ENCODE data around the gene SELENOO. TPM values are rescaled to one million over a fixed set of nuclear protein-coding genes. Genes with fewer than 3 reads are reported as not detected.

The SELENOO gene
- total and polyA plus RNA-seq, 8 donors: 18.5 to 28.9 (median 21.8) TPM

GRCh38 chr22:50257451-50258360 is 56.9 kb downstream of the SELENOO start:
- intact Hi-C loops (cut with DNase I): loop anchor here in 1 of 2 donors (5.0 kb wide), 1 partner anchor 80 kb away; no protein-coding TSS in a partner anchor
- H3K27ac ChIP-seq: no peak overlapping the region
- H3K4me3 ChIP-seq: no peak overlapping the region
- ATAC-seq (no peak), DNase-seq (no peak)
- TF ChIP-seq CTCF (IDR thresholded peaks at IDR 0.05): no peak
- H3K36me3 ChIP-seq: no peaks in the 10 kb centered on the region
- peaks cover 0 to 25% of the 10 kb centered on the region in 2 donors for H3K4me1 ChIP-seq
- peaks cover 0 to 41% of the 10 kb centered on the region in 2 donors for H3K27me3 ChIP-seq
- no peaks in the 10 kb centered on the region for H3K9me3 ChIP-seq

GRCh38 chr22:50258361-50259292 is 57.8 kb downstream of the SELENOO start:
- intact Hi-C loops (cut with DNase I): loop anchor here in 1 of 2 donors (5.0 kb wide), 1 partner anchor 79 kb away; no protein-coding TSS in a partner anchor
- Histone ChIP-seq H3K27ac (no peak overlapping the region), H3K9me3 (no peaks in the 10 kb centered on the region), H3K4me3 (no peak overlapping the region), H3K36me3 (no peaks in the 10 kb centered on the region), H3K27me3 (peaks cover 0 to 49% of the 10 kb centered on the region in 2 donors), H3K4me1 (peaks cover 0 to 26% of the 10 kb centered on the region in 2 donors)
- DNase-seq (no peak), ATAC-seq (no peak)
- no peak for TF ChIP-seq CTCF (IDR thresholded peaks at IDR 0.05)

- intact Hi-C loops (cut with DNase I): loop anchor here in 1 of 2 donors (5.0 kb wide), 1 partner anchor 78 kb away; no protein-coding TSS in a partner anchor
- DNase-seq (no peak), ATAC-seq (no peak)
- Histone ChIP-seq H3K27ac (no peak overlapping the region), H3K9me3 (no peaks in the 10 kb centered on the region), H3K4me3 (no peak overlapping the region), H3K36me3 (peaks cover 0 to under 1% of the 10 kb centered on the region in 2 donors), H3K27me3 (peaks cover 0 to 49% of the 10 kb centered on the region in 2 donors), H3K4me1 (peaks cover 0 to 26% of the 10 kb centered on the region in 2 donors)
- TF ChIP-seq CTCF (IDR thresholded peaks at IDR 0.05): no peak
Measured at GRCh38 chr22:50259302-50259701, 58.5 kb downstream of the SELENOO start.

- intact Hi-C loops (cut with DNase I): no loop called here
- H3K27ac ChIP-seq: no peak overlapping the region
- H3K9me3 ChIP-seq: no peaks in the 10 kb centered on the region
- no peak for TF ChIP-seq CTCF (IDR thresholded peaks at IDR 0.05)
- peaks cover 0 to 49% of the 10 kb centered on the region in 2 donors for H3K27me3 ChIP-seq
- H3K4me1 ChIP-seq: peaks cover 0 to 26% of the 10 kb centered on the region in 2 donors
- ATAC-seq: no peak
- peaks cover 0 to 4% of the 10 kb centered on the region in 2 donors for H3K36me3 ChIP-seq
- DNase-seq: no peak
- peak overlapping the region; percentile 47 to 53 for H3K4me3 ChIP-seq
Measured at GRCh38 chr22:50260434-50260800, 59.6 kb downstream of the SELENOO start.
